ENCODE results near the gene IFITM10. TPM values are rescaled to one million over a fixed set of nuclear protein-coding genes. Genes with fewer than 3 reads are reported as not detected.

IFITM10 gene
- 0.96 to 2.1 TPM (median 1.2 TPM) in 5 replicates for total RNA-seq (2022; extraction: Qiagen RNA extraction; ENCODE audit: low read depth)

DNA sequence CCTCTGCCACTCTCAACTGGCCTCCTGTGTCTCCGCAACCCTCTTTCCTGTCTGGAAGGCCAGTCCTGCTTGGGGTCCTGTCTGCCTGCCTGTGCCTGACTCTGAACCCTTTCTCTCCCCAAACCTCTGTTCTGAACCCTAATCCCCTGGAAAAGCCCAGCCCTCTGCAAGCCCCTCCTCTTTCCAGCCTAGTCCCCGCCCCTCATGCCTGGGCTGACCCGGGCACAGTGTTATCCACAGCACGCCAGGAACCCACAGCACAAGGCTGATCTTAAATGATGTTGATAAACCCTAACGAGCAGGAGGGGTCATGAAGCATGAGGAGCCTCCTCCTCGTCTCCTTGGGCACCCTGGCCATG is at the start of gene IFITM10:
IFITM10 (minus strand) TSS at position 115 of the 359 bp plus-strand sequence. CDS start 153 bp downstream, outside the sequence.

DNA sequence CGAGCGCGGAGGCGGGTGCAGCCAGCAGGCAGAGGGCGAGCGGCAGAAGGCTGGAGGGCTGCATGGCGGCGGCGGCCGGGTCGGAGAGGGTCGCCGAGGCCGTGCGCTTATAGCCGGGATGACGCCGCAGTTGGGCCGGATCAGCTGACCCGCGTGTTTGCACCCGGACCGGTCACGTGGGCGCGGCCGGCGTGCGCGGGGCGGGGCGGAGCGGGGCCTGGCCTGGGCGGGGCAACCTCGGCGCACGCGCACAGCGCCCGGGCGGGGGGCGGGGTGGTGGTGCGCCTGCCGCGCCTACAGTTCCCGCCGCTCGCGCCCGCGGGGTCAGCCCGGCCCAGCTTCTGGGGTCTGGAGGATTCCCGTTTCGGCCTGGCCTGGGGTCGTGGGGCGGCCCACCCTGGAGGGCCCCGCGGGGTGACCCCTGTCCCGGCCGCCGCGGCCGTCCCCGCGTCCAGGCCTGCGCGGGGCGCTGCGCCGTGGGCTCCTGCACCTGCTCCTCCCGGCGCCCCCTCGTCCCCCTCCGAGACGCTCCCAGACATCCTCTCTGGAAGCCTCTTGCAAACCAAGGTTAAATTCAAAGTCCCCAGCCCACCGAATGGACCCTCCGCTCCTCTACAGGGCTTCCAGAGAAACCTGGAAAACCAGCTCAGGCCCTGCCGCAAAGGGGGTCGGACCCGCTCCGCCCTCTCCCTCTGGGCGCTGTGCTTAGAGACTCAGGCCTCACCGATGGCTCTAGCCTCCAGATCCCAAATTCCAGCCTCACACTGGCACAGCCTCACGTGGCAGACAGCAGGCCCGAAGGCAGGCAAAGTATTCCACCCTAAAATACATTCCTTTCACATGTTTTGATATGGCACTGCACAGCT is 13.6 kb upstream of the IFITM10 start, which contains the start of gene CTSD:
CTSD (minus strand) TSS at position 132 of the 866 bp plus-strand sequence; CDS start at position 64, 68 bp downstream.

DNA sequence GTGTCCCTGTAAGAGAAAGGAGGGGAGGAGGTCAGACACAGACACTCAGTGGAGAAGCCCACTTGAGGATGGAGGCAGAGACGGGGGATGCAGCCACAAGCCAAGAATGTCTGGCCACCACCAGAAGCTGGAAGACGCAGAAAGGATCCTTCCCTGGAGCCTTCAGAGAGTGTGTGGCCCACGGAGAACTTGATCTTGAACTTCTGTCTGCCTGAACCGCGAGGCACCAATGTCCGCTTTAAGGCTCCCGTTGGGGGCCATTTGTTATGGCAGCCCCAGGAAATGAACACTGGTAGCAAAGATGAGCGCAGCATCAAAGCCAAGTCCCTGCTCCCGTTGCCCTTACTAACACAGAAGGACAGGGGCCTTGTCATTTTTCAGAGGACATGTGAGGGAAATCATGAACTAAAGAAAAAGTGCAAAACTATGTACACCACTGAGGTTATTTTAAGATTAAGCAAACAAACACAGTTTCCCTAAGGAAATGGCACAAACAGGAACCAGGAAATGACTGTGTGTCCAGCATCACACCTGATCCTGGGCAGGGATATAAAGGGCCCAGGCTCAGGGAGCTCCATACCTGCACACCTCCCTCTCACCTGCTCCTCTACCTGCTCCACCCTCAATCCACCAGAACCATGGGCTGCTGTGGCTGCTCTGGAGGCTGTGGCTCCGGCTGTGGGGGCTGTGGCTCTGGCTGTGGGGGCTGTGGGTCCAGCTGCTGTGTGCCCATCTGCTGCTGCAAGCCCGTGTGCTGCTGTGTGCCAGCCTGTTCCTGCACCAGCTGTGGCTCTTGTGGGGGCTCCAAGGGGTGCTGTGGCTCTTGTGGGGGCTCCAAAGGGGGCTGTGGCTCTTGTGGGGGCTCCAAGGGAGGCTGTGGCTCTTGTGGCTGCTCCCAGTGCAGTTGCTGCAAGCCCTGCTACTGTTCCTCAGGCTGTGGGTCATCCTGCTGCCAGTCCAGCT is 53.5 kb downstream of the IFITM10 start, which contains the start of gene KRTAP5-6:
KRTAP5-6 (plus strand) TSS at position 588 of the 963 bp plus-strand sequence; CDS start at position 639, 51 bp downstream.

Other genes starting within 250 kb of the IFITM10 start
- 0.34 to 1.6 TPM (median 0.83 TPM) in 5 replicates for gene DUSP8, start 178.3 kb downstream of the IFITM10 start, total RNA-seq (2022; extraction: Qiagen RNA extraction; ENCODE audit: low read depth)
- not detected in 5 replicates for gene KRTAP5-1, start 165.3 kb downstream of the IFITM10 start, total RNA-seq (2022; extraction: Qiagen RNA extraction; ENCODE audit: low read depth)
- gene KRTAP5-2, start 152.3 kb downstream of the IFITM10 start, total RNA-seq (2022; extraction: Qiagen RNA extraction; ENCODE audit: low read depth) = not detected in 5 replicates
- not detected in 5 replicates for gene KRTAP5-3, start 142.1 kb downstream of the IFITM10 start, total RNA-seq (2022; extraction: Qiagen RNA extraction; ENCODE audit: low read depth)
- gene KRTAP5-4, start 128.5 kb downstream of the IFITM10 start, total RNA-seq (2022; extraction: Qiagen RNA extraction; ENCODE audit: low read depth) = not detected in 5 replicates
- gene KRTAP5-5, start 120.8 kb downstream of the IFITM10 start, total RNA-seq (2022; extraction: Qiagen RNA extraction; ENCODE audit: low read depth) = not detected in 5 replicates
- not detected in 5 replicates for gene KRTAP5-6, start 53.4 kb downstream of the IFITM10 start, total RNA-seq (2022; extraction: Qiagen RNA extraction; ENCODE audit: low read depth)
- 357 to 564 TPM (median 482 TPM) in 5 replicates for gene CTSD, start 13.3 kb upstream of the IFITM10 start, total RNA-seq (2022; extraction: Qiagen RNA extraction; ENCODE audit: low read depth)
- gene SYT8, start 84.4 kb upstream of the IFITM10 start, total RNA-seq (2022; extraction: Qiagen RNA extraction; ENCODE audit: low read depth) = 0.21 to 1.00 TPM (median 0.36 TPM) in 5 replicates
- 0.39 TPM in 1 of 5 replicates, not detected in the others for gene TNNI2, start 88.4 kb upstream of the IFITM10 start, total RNA-seq (2022; extraction: Qiagen RNA extraction; ENCODE audit: low read depth)
- 1.2 to 3.2 TPM (median 2.2 TPM) in 5 replicates for gene LSP1, start 102.5 kb upstream of the IFITM10 start, total RNA-seq (2022; extraction: Qiagen RNA extraction; ENCODE audit: low read depth)
- gene PRR33, start 141.3 kb upstream of the IFITM10 start, total RNA-seq (2022; extraction: Qiagen RNA extraction; ENCODE audit: low read depth) = not detected in 5 replicates
- 0.13 to 0.16 TPM (median 0.14 TPM) in 3 of 5 replicates, not detected in the others for gene TNNT3, start 169.1 kb upstream of the IFITM10 start, total RNA-seq (2022; extraction: Qiagen RNA extraction; ENCODE audit: low read depth)
- gene MRPL23, start 196.7 kb upstream of the IFITM10 start, total RNA-seq (2022; extraction: Qiagen RNA extraction; ENCODE audit: low read depth) = 144 to 164 TPM (median 156 TPM) in 5 replicates
- 8.3 to 20.6 TPM (median 14.5 TPM) in 5 replicates for gene H19, start 247.2 kb upstream of the IFITM10 start, total RNA-seq (2022; extraction: Qiagen RNA extraction; ENCODE audit: low read depth)